Measurements from ENCODE around the gene FADS2. TPM values are rescaled to one million over a fixed set of nuclear protein-coding genes. Genes with fewer than 3 reads are reported as not detected.

FADS2 gene
- total and polyA plus RNA-seq, 9 of the 15 experiments (the other 6 are each of a cell fraction or from before 2014, with no cell fraction given) = 2.9 to 42.8 (median 16.2) TPM

- Histone ChIP-seq H3K4me1 (replicated peaks in 1 of 2; ENCODE audit: control insufficient read depth in 2 of 2, insufficient read depth in 2 of 2, low read length in 2 of 2) (peaks cover 16 to 18% of the 10 kb centered on the region in 2 experiments; a peak in 4 of 5 replicates), H3K27ac (ENCODE audit: extremely low read depth, low read depth, low read length) (peak within 1 kb of the TSS; percentile 100), H3K9me3 (replicated peaks; ENCODE audit: control insufficient read depth, insufficient read depth, low read depth, low read length) (no peaks in the 10 kb centered on the region), H2AFZ (ENCODE audit: low read depth, low read length) (peak within 1 kb of the TSS; percentile 99), H3K9ac (ENCODE audit: insufficient read depth in 1 of 2, low read depth in 2 of 2, low read length in 2 of 2) (peak within 1 kb of the TSS; percentile 100), H3K79me2 (ENCODE audit: control insufficient read depth, insufficient read depth, low read length) (peaks cover 78% of the 10 kb centered on the region), H3K27me3 (ENCODE audit: control insufficient read depth in 2 of 2, insufficient read depth in 2 of 2, low read length in 2 of 2) (no peaks in the 10 kb centered on the region), H3K4me2 (ENCODE audit: insufficient read depth, low read length) (peak within 1 kb of the TSS; percentile 97), H3K9me1 (ENCODE audit: control insufficient read depth, insufficient read depth, low read length) (no peaks in the 10 kb centered on the region), H4K20me1 (replicated peaks; ENCODE audit: control insufficient read depth, insufficient read depth, low read length) (no peaks in the 10 kb centered on the region; the same call in 1 of the 2 replicates), H3K4me3 (peak within 1 kb of the TSS; percentile 83), H3K36me3 (ENCODE audit: control insufficient read depth, insufficient read depth, low read length) (peaks cover 73% of the 10 kb centered on the region)
- ATAC-seq (peak; percentile 91), DNase-seq (ENCODE audit: extremely low read depth in 1 of 4, low spot score in 3 of 4) (peak; percentile 89 to 94 (median 90)), FAIRE-seq (peak; percentile 85)
- intact Hi-C loops (cut with micrococcal nuclease) = loop anchor here (1.0 kb wide), 1 partner anchor 42 kb away; no protein-coding TSS in a partner anchor
- ChIA-PET POLR2A (interaction anchor here (0.6 to 3.0 kb wide), 35 partner anchors 8 to 393 kb away, joined by 3 to 23 read pairs (median 4); partner anchors contain the start of genes BEST1, FADS1, FADS3 and FTH1), CTCF (ENCODE audit: low intra/inter-chr PET ratio) (no interaction called here)
- in situ Hi-C loops (cut with MboI) = loop anchor here (5.0 kb wide), 1 partner anchor 45 kb away; no protein-coding TSS in a partner anchor
- BruUV-seq (replicated peaks) = no TSS peak
- under 1% methylated on average over 59 of the region's 61 CpGs for WGBS (ENCODE audit: insufficient coverage, low coverage, missing lambda C conversion rate)
- TF ChIP-seq GABPB1 (CRISPR knock-in tag; IDR thresholded peaks at IDR 0.05) (peak; percentile 98), DACH1 (IDR thresholded peaks at IDR 0.05; ENCODE audit: partially characterized antibody) (no peak), GABPB2 (CRISPR knock-in tag; conservative IDR thresholded peaks at IDR 0.05) (peak; percentile 68), CBX5 (IDR thresholded peaks at IDR 0.05; ENCODE audit: borderline replicate concordance, low read depth) (no peak), ZBTB11 (CRISPR knock-in tag; IDR thresholded peaks at IDR 0.05) (peak; percentile 77 to 96 (median 79); a peak in 5 of 6 replicates), NRF1 (conservative IDR thresholded peaks at IDR 0.05 in 1 of 2, IDR thresholded peaks at IDR 0.05 in 1 of 2) (peak; percentile 85 to 88), NFE2L1 (tag; IDR thresholded peaks at IDR 0.05; ENCODE audit: borderline replicate concordance, low read depth) (no peak), SMARCE1 (IDR thresholded peaks at IDR 0.05) (peak; percentile 61; the same call in 1 of the 2 replicates), ELK1 (CRISPR knock-in tag; IDR thresholded peaks at IDR 0.05) (no peak), CXXC5 (CRISPR knock-in tag; IDR thresholded peaks at IDR 0.05) (peak; percentile 94), E2F4 (CRISPR knock-in tag; IDR thresholded peaks at IDR 0.05; ENCODE audit: low read depth) (peak; percentile 97), ZNF586 (CRISPR knock-in tag; conservative IDR thresholded peaks at IDR 0.05) (no peak), KLF13 (tag; IDR thresholded peaks at IDR 0.05; ENCODE audit: borderline replicate concordance, low read depth) (peak; percentile 43; the same call in 1 of the 2 replicates), KLF6 (CRISPR knock-in tag; IDR thresholded peaks at IDR 0.05; ENCODE audit: borderline replicate concordance) (0 out of 2 replicates have a peak, but pooled peaks have one; percentile 37)
Observed at GRCh38 chr11:61792310-61793082, 35.6 kb upstream of the FADS2 start, which contains the start of the genes FEN1 and TMEM258. Gene FEN1 (plus strand): TSS chr11:61792911. CDS start chr11:61795362, 2,451 bp downstream. Gene TMEM258 (minus strand): TSS chr11:61792599. CDS start chr11:61792558, 41 bp downstream.
